CD14-positive monocyte (primary cell): ENCODE measurements around the gene CDRT15. TPM values are rescaled to one million over a fixed set of nuclear protein-coding genes. Genes with fewer than 3 reads are reported as not detected.

Experiments used
- DNase-seq, 3 donors: peaks; one replicate each; pipeline ENCODE4 v3.0.0-alpha.2; 2011 to 2022
- H2AFZ ChIP-seq: 2 replicates; pipeline ENCODE4 v1.6.0; 2012; ENCODE audit warnings: mild to moderate bottlenecking, low read depth, low read length, inconsistent platforms; ENCODE audit not compliant: insufficient read depth, poor library complexity, severe bottlenecking
- H3K27ac ChIP-seq, 2 donors: 1 replicate in 1 of 2; 2 replicates in 1 of 2; pipeline ENCODE4 v1.5.1; 2012 to 2013; ENCODE audit warnings: low read length in 2 of 2, control low read depth in 1 of 2, inconsistent platforms in 1 of 2, low read depth in 1 of 2, mild to moderate bottlenecking in 1 of 2
- H3K27me3 ChIP-seq, 2 donors: one replicate each; pipeline versions ENCODE4 v1.6.0 to v1.6.1; 2011 to 2013; ENCODE audit warnings: low read length in 2 of 2; ENCODE audit not compliant: control insufficient read depth in 2 of 2, insufficient read depth in 2 of 2
- H3K36me3 ChIP-seq, 2 donors: replicated peaks in 1 of 2; 1 replicate in 1 of 2; 2 replicates in 1 of 2; pipeline versions ENCODE4 v1.5.1 to v1.6.1; 2012 to 2013; ENCODE audit warnings: low read length in 2 of 2, control low read depth in 1 of 2, inconsistent platforms in 1 of 2, mild to moderate bottlenecking in 1 of 2; ENCODE audit not compliant: insufficient read depth in 2 of 2, control insufficient read depth in 1 of 2
- H3K4me1 ChIP-seq, 2 donors: 1 replicate in 1 of 2; 2 replicates in 1 of 2; pipeline versions ENCODE4 v1.5.1 to v1.6.1; 2012 to 2013; ENCODE audit warnings: low read length in 2 of 2, control low read depth in 1 of 2, inconsistent platforms in 1 of 2, mild to moderate bottlenecking in 1 of 2, moderate library complexity in 1 of 2; ENCODE audit not compliant: insufficient read depth in 2 of 2, control insufficient read depth in 1 of 2
- H3K4me2 ChIP-seq: replicated peaks from 2 replicates; pipeline ENCODE3; 2012; ENCODE audit warnings: low read length, moderate library complexity, mild to moderate bottlenecking; ENCODE audit not compliant: poor library complexity, severe bottlenecking; ENCODE audit errors: extremely low read depth
- H3K4me3 ChIP-seq, 3 experiments: fragments of 200-600 bp in 1 of 3; sonication (generic) in 1 of 3; replicated peaks in 1 of 3; 1 replicate in 2 of 3; 2 replicates in 1 of 3; pipeline ENCODE4 v1.5.1; 2011 to 2013; ENCODE audit warnings: low read length in 3 of 3, mild to moderate bottlenecking in 3 of 3, control low read depth in 2 of 3, low read depth in 2 of 3, inconsistent platforms in 1 of 3, moderate library complexity in 1 of 3
- H3K79me2 ChIP-seq: 2 replicates; pipeline ENCODE4 v1.6.0; 2012; ENCODE audit warnings: mild to moderate bottlenecking, control low read depth, inconsistent platforms, low read length, moderate library complexity; ENCODE audit not compliant: insufficient read depth
- H3K9ac ChIP-seq: 2 replicates; pipeline ENCODE4 v1.6.0; 2017; ENCODE audit warnings: low read length, mild to moderate bottlenecking; ENCODE audit not compliant: insufficient read depth, poor library complexity, severe bottlenecking
- H3K9me3 ChIP-seq, 2 donors: replicated peaks in 1 of 2; 1 replicate in 1 of 2; 2 replicates in 1 of 2; pipeline versions ENCODE4 v1.5.1 to v1.6.1; 2012 to 2013; ENCODE audit warnings: low read length in 2 of 2, control low read depth in 1 of 2; ENCODE audit not compliant: control insufficient read depth in 1 of 2, insufficient read depth in 1 of 2
- H4K20me1 ChIP-seq: 2 replicates; pipeline ENCODE4 v1.6.0; 2012; ENCODE audit warnings: mild to moderate bottlenecking, low read length, control low read depth, moderate library complexity; ENCODE audit not compliant: insufficient read depth
- H3K27ac Mint-ChIP-seq, 7 donors: one replicate each; pipeline ENCODE4 v1.8.0; 2020; ENCODE audit warnings: mild to moderate bottlenecking in 7 of 7, mixed read lengths in 7 of 7, moderate library complexity in 6 of 7, inconsistent platforms in 2 of 7
- H3K27me3 Mint-ChIP-seq, 3 donors: one replicate each; pipeline ENCODE4 v1.8.0; 2021 to 2022; ENCODE audit warnings: low read depth in 3 of 3, mild to moderate bottlenecking in 3 of 3, mixed read lengths in 3 of 3, moderate library complexity in 3 of 3, inconsistent platforms in 1 of 3
- H3K36me3 Mint-ChIP-seq, 2 donors: one replicate each; pipeline ENCODE4 v1.8.0; 2020; ENCODE audit warnings: mixed read lengths in 2 of 2, inconsistent platforms in 1 of 2, mild to moderate bottlenecking in 1 of 2
- H3K4me1 Mint-ChIP-seq: one replicate; pipeline ENCODE4 v1.8.0; 2020; ENCODE audit warnings: mild to moderate bottlenecking, mixed read lengths
- H3K4me3 Mint-ChIP-seq, 2 donors: one replicate each; pipeline ENCODE4 v1.8.0; 2020; ENCODE audit warnings: mild to moderate bottlenecking in 2 of 2, mixed read lengths in 2 of 2, moderate library complexity in 1 of 2
- H3K9me3 Mint-ChIP-seq, 7 donors: one replicate each; pipeline ENCODE4 v1.8.0; 2020 to 2022; ENCODE audit warnings: mixed read lengths in 7 of 7, mild to moderate bottlenecking in 6 of 7, moderate library complexity in 6 of 7, inconsistent platforms in 2 of 7
- CTCF ChIP-seq: fragments of 200-600 bp; IDR thresholded peaks from one replicate; pipeline ENCODE4 v1.8.0; 2022; ENCODE audit warnings: antibody characterized with exemption, mild to moderate bottlenecking
- WGBS: methylation state at CpG from one replicate; pipeline ENCODE4 v1.1.5; 2013; ENCODE audit warnings: missing lambda C conversion rate; ENCODE audit not compliant: insufficient coverage; 5-methylcytosine and 5-hydroxymethylcytosine counted together
- intact Hi-C, 2 donors: fragments of 100-400 bp; cut with micrococcal nuclease; formaldehyde crosslinking; loops; one replicate each; pipeline versions ENCODE4 v1.15.0 to v1.15.1; 2023
- polyA plus RNA-seq, 3 donors: library from polyadenylated mRNA; depleted of rRNA in 1 of 3; unstranded in 2 of 3; stranded (reverse) in 1 of 3; fragments of 300-500 nt in 2 of 3; fragments of >200 nt in 1 of 3; fragmentation: Illumina TruSeq in 2 of 3; gene quantifications; 1 replicate in 2 of 3; 2 replicates in 1 of 3; pipeline ENCODE4 v1.2.3, GENCODE V29; 2012 to 2021

Gene CDRT15
- polyA plus RNA-seq, 3 donors: not detected

GRCh38 chr17:14268264-14268663, 31.6 kb upstream of the CDRT15 start:
- Histone ChIP-seq H3K4me2 (no peak overlapping the region), H3K4me3 (no peak overlapping the region), H4K20me1 (no peaks in the 10 kb centered on the region), H2AFZ (no peak overlapping the region), H3K9me3 (no peaks in the 10 kb centered on the region), H3K36me3 (no peaks in the 10 kb centered on the region), H3K79me2 (no peaks in the 10 kb centered on the region), H3K9ac (no peak overlapping the region), H3K4me1 (no peaks in the 10 kb centered on the region), H3K27me3 (no peaks in the 10 kb centered on the region), H3K27ac (no peak overlapping the region)
- TF ChIP-seq CTCF: no peak
- no peaks in the 10 kb centered on the region for H3K4me1 Mint-ChIP-seq
- 95% methylated on average over 2 of the region's 2 CpGs for whole genome bisulfite sequencing
- no peak overlapping the region for H3K27ac Mint-ChIP-seq
- no peak overlapping the region for H3K4me3 Mint-ChIP-seq
- DNase-seq: no peak
- H3K36me3 Mint-ChIP-seq: no peaks in the 10 kb centered on the region
- H3K9me3 Mint-ChIP-seq: peaks cover 0 to 4% (median 0%) of the 10 kb centered on the region in 7 donors
- peaks cover 0 to 3% (median 2%) of the 10 kb centered on the region in 3 donors for H3K27me3 Mint-ChIP-seq
- intact Hi-C loops: no loop called here

GRCh38 chr17:14261406-14261805, 24.7 kb upstream of the CDRT15 start:
- Histone ChIP-seq H4K20me1 (no peaks in the 10 kb centered on the region), H3K4me3 (no peak overlapping the region), H3K79me2 (no peaks in the 10 kb centered on the region), H3K27me3 (no peaks in the 10 kb centered on the region), H3K9me3 (no peaks in the 10 kb centered on the region), H2AFZ (no peak overlapping the region), H3K4me1 (no peaks in the 10 kb centered on the region), H3K4me2 (no peak overlapping the region), H3K9ac (no peak overlapping the region), H3K27ac (no peak overlapping the region), H3K36me3 (no peaks in the 10 kb centered on the region)
- no peak for TF ChIP-seq CTCF
- no peak overlapping the region for H3K27ac Mint-ChIP-seq
- intact Hi-C loops: no loop called here
- H3K36me3 Mint-ChIP-seq: no peaks in the 10 kb centered on the region
- H3K27me3 Mint-ChIP-seq: peaks cover 2 to 4% (median 2%) of the 10 kb centered on the region in 3 donors
- no peak for DNase-seq
- no peaks in the 10 kb centered on the region for H3K4me1 Mint-ChIP-seq
- WGBS: 100% methylated on average over 1 of the region's 5 CpGs
- no peak overlapping the region for H3K4me3 Mint-ChIP-seq
- peaks cover 0 to 14% (median 7%) of the 10 kb centered on the region in 7 donors for H3K9me3 Mint-ChIP-seq
